Measurements from ENCODE around the gene ATG5.
A peak's percentile ranks its signal among the peaks of the same experiment; 100 is the strongest.

Gene ATG5

DNA sequence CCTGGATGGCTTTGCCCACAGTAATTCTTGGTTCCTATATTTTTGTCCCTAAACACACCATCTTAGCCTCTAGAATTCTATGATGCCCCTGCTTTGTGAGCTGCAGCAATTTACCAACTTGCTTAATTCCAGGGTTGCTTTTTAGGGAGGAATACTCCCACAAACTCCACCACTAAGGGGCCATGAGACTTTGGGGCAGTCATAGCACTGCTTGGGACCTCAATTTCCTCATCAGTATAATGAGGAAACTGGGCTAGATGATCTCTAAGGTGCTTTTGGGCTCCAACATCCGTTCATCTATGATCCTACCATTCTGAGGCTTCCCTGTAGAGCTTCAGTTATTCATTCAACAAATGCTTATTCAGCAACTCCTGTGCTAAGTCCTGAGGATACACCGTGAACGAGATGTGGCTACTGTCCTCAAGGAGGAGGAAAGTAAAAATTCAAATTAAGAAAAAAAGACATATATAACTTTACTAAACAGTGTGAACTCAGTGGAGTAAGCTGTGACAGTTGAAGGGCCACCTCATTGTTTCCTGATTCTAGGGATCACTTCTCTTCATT is 164.2 kb downstream of the ATG5 start:
- no peak for ATAC-seq
- TF ChIP-seq, protein P1, sequence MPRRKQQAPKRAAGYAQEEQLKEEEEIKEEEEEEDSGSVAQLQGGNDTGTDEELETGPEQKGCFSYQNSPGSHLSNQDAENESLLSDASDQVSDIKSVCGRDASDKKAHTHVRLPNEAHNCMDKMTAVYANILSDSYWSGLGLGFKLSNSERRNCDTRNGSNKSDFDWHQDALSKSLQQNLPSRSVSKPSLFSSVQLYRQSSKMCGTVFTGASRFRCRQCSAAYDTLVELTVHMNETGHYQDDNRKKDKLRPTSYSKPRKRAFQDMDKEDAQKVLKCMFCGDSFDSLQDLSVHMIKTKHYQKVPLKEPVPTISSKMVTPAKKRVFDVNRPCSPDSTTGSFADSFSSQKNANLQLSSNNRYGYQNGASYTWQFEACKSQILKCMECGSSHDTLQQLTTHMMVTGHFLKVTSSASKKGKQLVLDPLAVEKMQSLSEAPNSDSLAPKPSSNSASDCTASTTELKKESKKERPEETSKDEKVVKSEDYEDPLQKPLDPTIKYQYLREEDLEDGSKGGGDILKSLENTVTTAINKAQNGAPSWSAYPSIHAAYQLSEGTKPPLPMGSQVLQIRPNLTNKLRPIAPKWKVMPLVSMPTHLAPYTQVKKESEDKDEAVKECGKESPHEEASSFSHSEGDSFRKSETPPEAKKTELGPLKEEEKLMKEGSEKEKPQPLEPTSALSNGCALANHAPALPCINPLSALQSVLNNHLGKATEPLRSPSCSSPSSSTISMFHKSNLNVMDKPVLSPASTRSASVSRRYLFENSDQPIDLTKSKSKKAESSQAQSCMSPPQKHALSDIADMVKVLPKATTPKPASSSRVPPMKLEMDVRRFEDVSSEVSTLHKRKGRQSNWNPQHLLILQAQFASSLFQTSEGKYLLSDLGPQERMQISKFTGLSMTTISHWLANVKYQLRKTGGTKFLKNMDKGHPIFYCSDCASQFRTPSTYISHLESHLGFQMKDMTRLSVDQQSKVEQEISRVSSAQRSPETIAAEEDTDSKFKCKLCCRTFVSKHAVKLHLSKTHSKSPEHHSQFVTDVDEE (CRISPR knock-in tag; IDR thresholded peaks at IDR 0.05): no peak
- TF ChIP-seq, protein P2, sequence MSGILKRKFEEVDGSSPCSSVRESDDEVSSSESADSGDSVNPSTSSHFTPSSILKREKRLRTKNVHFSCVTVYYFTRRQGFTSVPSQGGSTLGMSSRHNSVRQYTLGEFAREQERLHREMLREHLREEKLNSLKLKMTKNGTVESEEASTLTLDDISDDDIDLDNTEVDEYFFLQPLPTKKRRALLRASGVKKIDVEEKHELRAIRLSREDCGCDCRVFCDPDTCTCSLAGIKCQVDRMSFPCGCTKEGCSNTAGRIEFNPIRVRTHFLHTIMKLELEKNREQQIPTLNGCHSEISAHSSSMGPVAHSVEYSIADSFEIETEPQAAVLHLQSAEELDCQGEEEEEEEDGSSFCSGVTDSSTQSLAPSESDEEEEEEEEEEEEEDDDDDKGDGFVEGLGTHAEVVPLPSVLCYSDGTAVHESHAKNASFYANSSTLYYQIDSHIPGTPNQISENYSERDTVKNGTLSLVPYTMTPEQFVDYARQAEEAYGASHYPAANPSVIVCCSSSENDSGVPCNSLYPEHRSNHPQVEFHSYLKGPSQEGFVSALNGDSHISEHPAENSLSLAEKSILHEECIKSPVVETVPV (CRISPR knock-in tag; IDR thresholded peaks at IDR 0.05): no peak
- no peak for TF ChIP-seq CSDC2 (CRISPR knock-in tag; IDR thresholded peaks at IDR 0.05)
- no peak for TF ChIP-seq OSR1 (CRISPR knock-in tag; IDR thresholded peaks at IDR 0.05)
- TF ChIP-seq BACH2 (CRISPR knock-in tag; IDR thresholded peaks at IDR 0.05; ENCODE audit: borderline replicate concordance): no peak
- TF ChIP-seq TCF4 (CRISPR knock-in tag; IDR thresholded peaks at IDR 0.05; ENCODE audit: borderline replicate concordance): no peak
- TF ChIP-seq, protein P3, sequence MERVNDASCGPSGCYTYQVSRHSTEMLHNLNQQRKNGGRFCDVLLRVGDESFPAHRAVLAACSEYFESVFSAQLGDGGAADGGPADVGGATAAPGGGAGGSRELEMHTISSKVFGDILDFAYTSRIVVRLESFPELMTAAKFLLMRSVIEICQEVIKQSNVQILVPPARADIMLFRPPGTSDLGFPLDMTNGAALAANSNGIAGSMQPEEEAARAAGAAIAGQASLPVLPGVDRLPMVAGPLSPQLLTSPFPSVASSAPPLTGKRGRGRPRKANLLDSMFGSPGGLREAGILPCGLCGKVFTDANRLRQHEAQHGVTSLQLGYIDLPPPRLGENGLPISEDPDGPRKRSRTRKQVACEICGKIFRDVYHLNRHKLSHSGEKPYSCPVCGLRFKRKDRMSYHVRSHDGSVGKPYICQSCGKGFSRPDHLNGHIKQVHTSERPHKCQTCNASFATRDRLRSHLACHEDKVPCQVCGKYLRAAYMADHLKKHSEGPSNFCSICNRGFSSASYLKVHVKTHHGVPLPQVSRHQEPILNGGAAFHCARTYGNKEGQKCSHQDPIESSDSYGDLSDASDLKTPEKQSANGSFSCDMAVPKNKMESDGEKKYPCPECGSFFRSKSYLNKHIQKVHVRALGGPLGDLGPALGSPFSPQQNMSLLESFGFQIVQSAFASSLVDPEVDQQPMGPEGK (CRISPR knock-in tag; IDR thresholded peaks at IDR 0.05; ENCODE audit: borderline replicate concordance): no peak
- TF ChIP-seq ESRRG (CRISPR knock-in tag; IDR thresholded peaks at IDR 0.05): no peak
- no peak for TF ChIP-seq PPARA (CRISPR knock-in tag; IDR thresholded peaks at IDR 0.05; ENCODE audit: borderline replicate concordance)
- TF ChIP-seq ISL1 (CRISPR knock-in tag; IDR thresholded peaks at IDR 0.05): no peak
- no peak for TF ChIP-seq ARNTL (CRISPR knock-in tag; IDR thresholded peaks at IDR 0.05; ENCODE audit: borderline replicate concordance, low read depth)
- no peak for TF ChIP-seq ZFP30 (CRISPR knock-in tag; IDR thresholded peaks at IDR 0.05)

DNA sequence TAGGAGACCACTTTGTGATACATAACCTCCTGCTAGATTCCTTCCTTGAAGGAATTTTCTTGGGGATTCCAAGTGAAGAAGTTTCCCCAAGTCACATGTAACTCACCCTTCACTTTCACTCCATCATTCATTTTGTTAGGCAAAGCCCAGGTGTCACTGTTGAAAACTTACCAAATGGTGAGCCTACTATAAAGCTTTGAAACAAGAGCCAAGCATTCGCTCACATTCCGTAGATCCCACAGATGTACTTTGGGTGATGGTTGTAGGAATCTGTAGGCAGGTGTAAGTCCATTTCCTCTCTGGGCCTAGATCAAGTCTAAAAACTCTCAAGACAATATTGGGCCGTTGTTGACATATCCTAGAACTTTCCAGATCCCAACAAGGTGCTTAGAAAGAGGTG is 165.4 kb downstream of the ATG5 start:
- TF ChIP-seq ZNF70 (CRISPR knock-in tag; IDR thresholded peaks at IDR 0.05): no peak
- TF ChIP-seq RARB (CRISPR knock-in tag; IDR thresholded peaks at IDR 0.05): no peak
- TF ChIP-seq ZFP3 (CRISPR knock-in tag; IDR thresholded peaks at IDR 0.05): no peak
- TF ChIP-seq ISL1 (CRISPR knock-in tag; IDR thresholded peaks at IDR 0.05): no peak
- TF ChIP-seq TOX (CRISPR knock-in tag; IDR thresholded peaks at IDR 0.05; ENCODE audit: borderline replicate concordance): no peak
- TF ChIP-seq GLIS3 (CRISPR knock-in tag; IDR thresholded peaks at IDR 0.05): no peak
- TF ChIP-seq, protein P3 (CRISPR knock-in tag; IDR thresholded peaks at IDR 0.05; ENCODE audit: borderline replicate concordance): no peak
- no peak for TF ChIP-seq ZFP30 (CRISPR knock-in tag; IDR thresholded peaks at IDR 0.05)
- no peak for TF ChIP-seq BACH2 (CRISPR knock-in tag; IDR thresholded peaks at IDR 0.05; ENCODE audit: borderline replicate concordance)
- no peak for TF ChIP-seq ARNTL (CRISPR knock-in tag; IDR thresholded peaks at IDR 0.05; ENCODE audit: borderline replicate concordance, low read depth)
- no peak for TF ChIP-seq ZNF565 (CRISPR knock-in tag; conservative IDR thresholded peaks at IDR 0.05; ENCODE audit: low read depth)
- no peak for TF ChIP-seq PPARA (CRISPR knock-in tag; IDR thresholded peaks at IDR 0.05; ENCODE audit: borderline replicate concordance)
- TF ChIP-seq CREB5 (CRISPR knock-in tag; IDR thresholded peaks at IDR 0.05; ENCODE audit: low read depth): no peak

GRCh38 chr6:106159531-106159940 is 166.0 kb downstream of the ATG5 start:
- peak; percentile 82 for ATAC-seq
- no peak for TF ChIP-seq BACH2 (CRISPR knock-in tag; IDR thresholded peaks at IDR 0.05; ENCODE audit: borderline replicate concordance)
- no peak for TF ChIP-seq RARB (CRISPR knock-in tag; IDR thresholded peaks at IDR 0.05)
- no peak for TF ChIP-seq GLIS3 (CRISPR knock-in tag; IDR thresholded peaks at IDR 0.05)
- no peak for TF ChIP-seq OSR1 (CRISPR knock-in tag; IDR thresholded peaks at IDR 0.05)
- TF ChIP-seq, protein P3 (CRISPR knock-in tag; IDR thresholded peaks at IDR 0.05; ENCODE audit: borderline replicate concordance): no peak
- TF ChIP-seq TOX (CRISPR knock-in tag; IDR thresholded peaks at IDR 0.05; ENCODE audit: borderline replicate concordance): no peak
- TF ChIP-seq CSDC2 (CRISPR knock-in tag; IDR thresholded peaks at IDR 0.05): no peak
- TF ChIP-seq, protein P2 (CRISPR knock-in tag; IDR thresholded peaks at IDR 0.05): no peak
- no peak for TF ChIP-seq CREB5 (CRISPR knock-in tag; IDR thresholded peaks at IDR 0.05; ENCODE audit: low read depth)
- TF ChIP-seq ZC3H10 (CRISPR knock-in tag; IDR thresholded peaks at IDR 0.05): no peak
- TF ChIP-seq ISL1 (CRISPR knock-in tag; IDR thresholded peaks at IDR 0.05): no peak
- TF ChIP-seq ZFP30 (CRISPR knock-in tag; IDR thresholded peaks at IDR 0.05): no peak
- TF ChIP-seq PPARA (CRISPR knock-in tag; IDR thresholded peaks at IDR 0.05; ENCODE audit: borderline replicate concordance): no peak

More for the DNA sequence above, 165.4 kb downstream of the ATG5 start:
- no peak for ATAC-seq

All from SK-N-SH treated with all-trans-retinoic acid at 6 μM for 48 hours (cell line).